Medulla oblongata (tissue), 1 donor: ENCODE data around the gene UTP4.
"Not testable (repeated sequence)": the region's sequence is repeated elsewhere in the genome, so short reads cannot be mapped to it uniquely, and the experiment has no call there.

Experiments
- DNase-seq: peaks from one replicate; pipeline ENCODE4 v3.0.0-alpha.2; 2015; ENCODE audit errors: extremely low spot score

UTP4 gene

DNA sequence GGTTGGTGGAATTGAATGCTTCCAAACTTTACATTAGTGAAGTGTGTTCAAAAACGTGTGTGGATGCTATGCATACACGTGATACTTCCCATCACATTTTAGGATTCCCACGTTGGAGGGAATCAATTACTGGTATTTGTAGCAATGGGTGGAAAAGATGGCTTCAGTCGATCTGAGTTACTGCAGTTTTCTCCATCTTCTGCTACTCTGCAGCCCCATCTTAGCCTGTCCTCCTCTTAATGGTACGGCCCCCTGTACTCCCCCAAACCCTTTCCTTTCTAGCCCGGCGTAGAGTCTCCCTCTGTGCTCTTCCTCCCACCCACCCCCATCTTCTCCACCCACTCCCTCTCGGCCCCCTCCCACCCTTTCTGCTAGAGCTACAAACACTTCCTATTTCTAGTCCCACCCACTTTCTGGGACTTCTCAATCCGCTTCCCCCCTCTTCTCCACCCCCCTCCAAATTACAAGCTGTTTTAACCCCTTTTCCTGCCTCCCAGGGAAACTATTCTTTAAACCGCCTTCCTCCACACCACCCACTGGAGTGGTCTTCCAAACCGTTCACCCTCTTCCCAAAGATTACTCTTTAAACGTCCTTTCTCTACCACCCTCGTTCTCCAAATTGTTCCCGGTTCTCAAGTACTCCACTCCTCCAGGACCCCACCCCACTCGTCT is 1.1 kb upstream of the UTP4 start:
- DNase-seq, result peak; percentile 48

- DNase-seq, result peak; percentile 40
These were observed 518 bp upstream of the UTP4 start for GRCh38 chr16:69131839-69132423.

DNA sequence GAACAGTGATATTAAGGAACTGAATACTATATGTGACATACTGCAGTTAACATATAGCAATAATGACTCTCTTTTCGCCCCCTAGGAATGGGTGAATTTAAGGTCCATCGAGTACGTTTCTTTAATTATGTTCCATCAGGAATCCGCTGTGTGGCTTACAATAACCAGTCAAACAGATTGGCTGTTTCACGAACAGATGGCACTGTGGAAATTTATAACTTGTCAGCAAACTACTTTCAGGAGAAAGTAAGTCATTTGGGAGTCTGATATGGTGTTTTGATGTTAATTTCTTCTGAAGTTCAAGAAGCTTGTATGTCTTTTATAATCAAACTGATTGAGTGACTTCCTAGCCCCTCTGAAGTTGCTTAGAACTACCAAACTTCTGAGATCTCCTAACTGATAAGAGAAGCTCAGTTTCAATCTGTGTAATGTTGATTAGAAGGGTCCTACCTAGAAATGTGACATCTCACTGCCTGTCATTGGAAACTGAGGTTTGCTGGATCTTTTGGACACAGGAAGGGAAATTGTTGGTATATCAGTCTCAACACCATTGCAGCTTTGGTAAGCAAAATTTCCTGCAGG is 1.0 kb downstream of the UTP4 start:
- DNase-seq, result no peak

DNA sequence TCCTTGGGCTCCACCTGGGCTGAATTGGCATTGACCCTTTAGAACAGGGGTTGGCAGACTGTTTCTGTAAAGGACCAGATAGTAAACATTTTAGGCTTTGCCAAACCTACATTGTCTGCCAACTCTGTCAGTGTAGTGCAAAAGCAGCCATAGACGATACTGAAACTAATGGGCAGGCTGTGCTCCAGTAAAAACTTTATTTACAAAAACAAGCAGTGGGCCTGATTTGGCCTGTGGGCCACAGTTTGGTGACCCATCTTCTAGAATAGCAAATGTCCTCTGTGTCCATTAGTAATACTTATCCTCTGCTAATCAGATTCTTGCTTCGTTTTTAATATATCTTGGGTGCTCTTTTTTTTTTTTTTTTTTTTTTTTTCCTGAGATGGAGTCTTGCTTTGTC is 6.2 kb downstream of the UTP4 start:
- DNase-seq, result no peak

DNA sequence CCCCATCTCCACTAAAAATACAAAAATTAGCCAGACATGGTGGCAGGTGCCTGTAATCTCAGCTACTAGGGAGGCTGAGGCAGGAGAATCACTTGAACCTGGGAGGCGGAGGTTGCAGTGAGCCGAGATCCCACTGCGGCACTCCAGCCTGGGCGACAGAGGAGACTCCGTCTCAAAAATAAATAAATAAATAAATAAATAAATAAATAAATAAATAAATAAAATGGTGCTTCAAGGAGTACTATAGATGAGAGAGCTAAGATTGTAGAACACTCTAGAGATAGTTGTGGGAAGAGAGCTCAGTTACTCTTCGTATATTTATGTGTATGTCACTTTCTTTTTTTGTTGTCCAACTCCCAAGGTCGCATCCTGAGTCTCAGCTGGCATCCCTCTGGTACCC is 7.0 kb downstream of the UTP4 start:
- DNase-seq, result not testable (repeated sequence)

GRCh38 chr16:69141014-69141413 is 8.6 kb downstream of the UTP4 start:
- DNase-seq, result no peak

GRCh38 chr16:69141936-69142335 is 9.5 kb downstream of the UTP4 start:
- DNase-seq, result no peak

DNA sequence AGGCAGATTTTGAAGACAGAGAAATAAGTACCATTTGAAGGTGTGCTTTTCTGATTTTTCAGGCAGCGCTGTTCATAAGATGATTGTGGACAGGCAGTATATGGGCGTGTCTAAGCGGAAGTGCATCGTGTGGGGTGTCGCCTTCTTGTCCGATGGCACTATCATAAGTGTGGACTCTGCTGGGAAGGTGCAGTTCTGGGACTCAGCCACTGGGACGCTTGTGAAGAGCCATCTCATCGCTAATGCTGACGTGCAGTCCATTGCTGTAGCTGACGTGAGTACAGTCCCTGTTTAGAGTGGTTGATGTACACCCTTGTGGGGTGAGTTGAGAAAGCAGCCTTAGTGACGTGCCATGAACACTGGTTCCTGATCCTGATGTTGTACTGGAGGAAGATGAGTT is 10.7 kb downstream of the UTP4 start:
- DNase-seq, result no peak

DNA sequence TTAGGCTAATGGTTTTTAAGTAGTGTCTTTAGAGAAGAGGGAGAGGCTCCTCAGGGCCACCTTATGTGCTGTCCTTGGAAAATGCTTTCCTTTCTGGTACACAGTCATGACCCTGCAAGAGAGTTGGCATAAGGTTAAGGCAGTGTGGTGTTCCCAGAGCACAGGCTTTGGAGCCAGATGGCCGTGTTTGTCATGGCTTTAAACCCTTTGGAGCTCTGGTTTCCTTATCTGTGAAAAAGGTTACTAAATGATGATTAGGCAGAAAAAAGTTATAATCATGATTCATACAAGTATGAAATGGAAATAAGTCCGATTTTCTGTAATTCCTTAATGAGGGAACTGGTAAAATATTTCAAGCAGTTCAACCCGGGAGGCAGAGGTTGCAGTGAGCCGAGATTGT is 13.2 kb downstream of the UTP4 start:
- DNase-seq, result no peak

DNA sequence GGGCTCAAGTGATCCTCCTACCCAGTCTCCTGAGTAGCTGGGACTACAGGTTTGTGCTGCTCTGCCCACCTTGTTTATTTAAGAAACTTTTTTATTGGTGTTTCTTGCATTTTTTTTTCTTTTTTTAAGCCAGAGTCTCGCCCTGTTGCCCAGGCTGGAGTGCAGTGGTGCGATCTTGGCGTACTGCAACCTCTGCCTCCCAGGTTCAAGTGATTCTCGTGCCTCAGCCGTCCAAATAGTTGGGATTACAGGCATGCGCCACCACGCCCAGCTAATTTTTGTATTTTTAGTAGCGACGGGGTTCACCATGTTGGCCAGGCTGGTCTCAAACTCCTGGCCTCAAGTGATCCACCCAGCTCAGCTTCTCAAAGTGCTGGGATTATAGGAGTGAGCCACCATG is 17.2 kb downstream of the UTP4 start:
- not testable (repeated sequence) for DNase-seq

DNA sequence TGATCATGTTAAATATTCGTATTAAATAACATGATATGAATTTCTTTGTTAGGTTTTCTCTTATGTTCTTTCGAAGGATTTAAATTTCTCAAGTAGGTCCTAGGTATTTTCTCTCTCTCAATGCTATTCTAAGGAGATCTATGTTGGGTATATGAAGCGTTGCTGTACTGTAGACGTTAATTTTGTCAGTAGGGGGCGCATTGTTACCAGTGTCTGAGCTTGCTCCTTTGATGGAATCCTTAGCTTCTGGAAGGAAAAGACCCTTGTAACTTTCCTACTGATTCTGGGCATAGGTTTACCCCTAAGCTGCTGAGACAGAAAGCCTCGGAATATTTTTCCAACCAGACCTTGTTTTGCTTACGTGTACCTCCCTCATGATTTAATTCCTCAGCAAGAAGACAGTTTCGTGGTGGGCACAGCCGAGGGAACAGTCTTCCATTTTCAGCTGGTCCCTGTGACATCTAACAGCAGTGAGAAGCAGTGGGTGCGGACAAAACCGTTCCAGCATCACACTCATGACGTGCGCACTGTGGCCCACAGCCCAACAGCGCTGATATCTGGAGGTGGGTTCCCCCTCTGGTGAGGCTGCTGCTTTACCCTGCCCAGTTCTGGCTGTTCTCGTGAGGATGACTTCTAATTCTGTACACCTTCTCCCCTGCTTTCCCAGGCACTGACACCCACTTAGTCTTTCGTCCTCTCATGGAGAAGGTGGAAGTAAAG is 17.9 kb downstream of the UTP4 start:
- DNase-seq, result peak; percentile 86

GRCh38 chr16:69157196-69157595 is 24.7 kb downstream of the UTP4 start:
- no peak for DNase-seq

DNA sequence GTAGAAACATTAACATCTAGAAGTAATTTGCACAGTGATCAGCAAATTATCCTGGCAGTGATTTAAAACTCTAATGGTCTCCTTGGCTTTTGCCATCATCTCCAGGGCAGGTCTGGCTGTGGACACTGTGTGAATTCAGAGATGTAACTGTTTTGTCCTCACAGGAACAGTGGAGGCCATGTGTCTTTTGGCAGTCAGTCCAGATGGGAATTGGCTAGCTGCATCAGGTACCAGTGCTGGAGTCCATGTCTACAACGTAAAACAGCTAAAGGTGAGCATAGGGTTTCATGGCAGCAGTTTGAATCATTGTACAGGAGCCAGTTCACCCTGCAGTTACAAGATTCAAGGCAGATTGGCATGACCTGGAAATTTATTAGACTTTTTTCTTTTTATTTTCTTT is 27.7 kb downstream of the UTP4 start:
- no peak for DNase-seq

- DNase-seq, result no peak
These were observed 33.1 kb downstream of the UTP4 start for GRCh38 chr16:69165584-69165983.

- DNase-seq, result no peak
These were observed 33.9 kb downstream of the UTP4 start for GRCh38 chr16:69166221-69166833.

GRCh38 chr16:69166946-69167930 is 34.8 kb downstream of the UTP4 start:
- DNase-seq, result no peak

DNA sequence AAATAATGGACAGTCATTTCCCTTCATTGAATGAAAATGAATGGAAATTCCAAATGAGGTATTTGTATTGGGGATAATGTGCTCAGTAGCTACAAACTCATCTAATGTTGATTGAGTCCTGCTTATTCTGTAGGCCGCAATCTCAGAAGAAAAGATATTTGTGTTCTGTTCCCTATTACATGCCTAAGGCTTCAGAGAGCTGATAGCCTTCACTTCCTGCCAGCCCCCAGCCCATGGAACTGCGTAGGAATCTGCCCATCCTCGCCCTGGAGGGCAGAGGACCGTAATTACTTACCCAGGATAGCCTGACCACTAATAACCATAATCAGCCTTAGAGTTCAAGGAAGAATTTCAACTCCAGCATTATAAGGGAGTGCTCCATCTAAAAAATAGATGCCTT is 36.6 kb downstream of the UTP4 start:
- DNase-seq, result no peak

GRCh38 chr16:69169607-69170352 is 37.3 kb downstream of the UTP4 start:
- DNase-seq, result no peak

GRCh38 chr16:69171325-69172084 is 39.1 kb downstream of the UTP4 start:
- DNase-seq, result peak; percentile 57
